ENCODE data around the gene PAX7.

Gene PAX7

DNA sequence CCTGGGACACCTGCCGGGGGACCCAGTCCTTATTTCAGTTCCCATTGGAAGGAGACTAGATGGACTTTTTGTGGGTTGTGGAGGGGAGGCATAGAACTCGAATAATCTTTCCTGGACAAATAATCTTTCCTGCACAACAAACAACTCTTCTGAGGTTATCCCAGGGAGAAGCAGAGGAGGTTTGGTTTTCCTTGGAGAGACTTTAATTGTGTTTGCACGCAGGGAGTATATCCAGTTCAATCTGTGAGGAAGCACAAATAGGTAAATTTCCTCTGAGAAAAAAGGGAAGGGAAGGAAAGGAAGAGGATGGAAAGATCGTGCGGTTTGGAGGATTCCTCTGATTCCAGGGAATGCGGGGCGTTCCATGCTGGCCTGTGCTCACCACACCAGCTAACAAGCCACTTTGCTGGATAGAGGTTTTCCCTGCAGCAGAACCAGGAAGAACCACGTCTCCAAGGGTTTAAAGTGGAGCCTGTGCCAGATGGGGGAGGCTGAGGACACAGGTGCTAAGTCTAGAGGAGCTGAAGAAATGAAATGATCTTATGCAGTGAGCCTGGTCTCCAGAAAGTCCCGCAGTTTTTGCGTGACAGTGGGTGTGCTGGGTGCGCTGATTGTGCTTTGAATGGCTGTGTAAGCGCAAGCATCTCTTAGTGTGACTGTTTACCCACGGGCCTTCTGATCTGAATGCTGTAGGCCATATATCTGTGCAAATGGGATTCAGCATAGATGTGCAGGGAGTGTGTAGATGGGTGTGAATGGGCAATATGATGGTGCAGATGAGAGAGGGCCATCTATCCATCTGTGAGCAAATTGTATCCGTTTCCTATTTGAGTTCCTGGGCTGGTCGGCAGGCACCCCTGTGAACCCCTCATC, 7.6 kb downstream of the PAX7 start:
- DNase-seq (ENCODE audit: low read depth in 2 of 2): no peak
- TF ChIP-seq, protein P1, sequence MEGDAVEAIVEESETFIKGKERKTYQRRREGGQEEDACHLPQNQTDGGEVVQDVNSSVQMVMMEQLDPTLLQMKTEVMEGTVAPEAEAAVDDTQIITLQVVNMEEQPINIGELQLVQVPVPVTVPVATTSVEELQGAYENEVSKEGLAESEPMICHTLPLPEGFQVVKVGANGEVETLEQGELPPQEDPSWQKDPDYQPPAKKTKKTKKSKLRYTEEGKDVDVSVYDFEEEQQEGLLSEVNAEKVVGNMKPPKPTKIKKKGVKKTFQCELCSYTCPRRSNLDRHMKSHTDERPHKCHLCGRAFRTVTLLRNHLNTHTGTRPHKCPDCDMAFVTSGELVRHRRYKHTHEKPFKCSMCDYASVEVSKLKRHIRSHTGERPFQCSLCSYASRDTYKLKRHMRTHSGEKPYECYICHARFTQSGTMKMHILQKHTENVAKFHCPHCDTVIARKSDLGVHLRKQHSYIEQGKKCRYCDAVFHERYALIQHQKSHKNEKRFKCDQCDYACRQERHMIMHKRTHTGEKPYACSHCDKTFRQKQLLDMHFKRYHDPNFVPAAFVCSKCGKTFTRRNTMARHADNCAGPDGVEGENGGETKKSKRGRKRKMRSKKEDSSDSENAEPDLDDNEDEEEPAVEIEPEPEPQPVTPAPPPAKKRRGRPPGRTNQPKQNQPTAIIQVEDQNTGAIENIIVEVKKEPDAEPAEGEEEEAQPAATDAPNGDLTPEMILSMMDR (IDR thresholded peaks at IDR 0.05; ENCODE audit: low read depth, low read length): no peak
- H3K4me3 ChIP-seq (replicated peaks in 1 of 2; ENCODE audit: low read depth in 2 of 2, low read length in 2 of 2): no peak overlapping the region

DNA sequence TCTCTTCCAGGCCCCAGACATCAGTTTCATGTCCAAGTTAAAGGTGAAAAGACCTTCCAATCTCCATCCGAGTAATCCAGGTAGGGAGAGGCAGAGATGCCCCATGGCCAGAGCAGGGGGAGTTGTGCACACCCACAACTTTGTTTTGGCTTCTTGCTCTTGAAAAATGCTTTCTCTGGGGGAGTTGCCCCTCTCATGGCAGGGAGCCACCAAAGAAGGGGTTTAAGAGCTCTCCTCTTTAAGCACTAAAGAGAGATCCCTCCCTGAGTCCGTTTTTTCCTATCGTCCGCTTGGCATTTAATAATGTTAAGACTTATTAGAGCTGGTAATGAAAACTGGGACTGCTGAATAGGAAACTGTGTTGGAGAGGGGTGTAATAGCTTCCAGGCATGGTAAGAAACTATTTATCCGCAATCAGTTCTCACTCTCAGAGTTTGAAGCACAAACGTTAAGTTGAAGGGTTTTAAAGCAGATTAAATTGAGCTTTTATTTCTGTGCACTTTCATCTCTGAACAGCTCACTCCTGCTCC, 8.3 kb downstream of the PAX7 start:
- TF ChIP-seq, protein P1 (IDR thresholded peaks at IDR 0.05; ENCODE audit: low read depth, low read length): no peak
- H3K4me3 ChIP-seq (replicated peaks in 1 of 2; ENCODE audit: low read depth in 2 of 2, low read length in 2 of 2): no peak overlapping the region
- DNase-seq (ENCODE audit: low read depth in 2 of 2): no peak

DNA sequence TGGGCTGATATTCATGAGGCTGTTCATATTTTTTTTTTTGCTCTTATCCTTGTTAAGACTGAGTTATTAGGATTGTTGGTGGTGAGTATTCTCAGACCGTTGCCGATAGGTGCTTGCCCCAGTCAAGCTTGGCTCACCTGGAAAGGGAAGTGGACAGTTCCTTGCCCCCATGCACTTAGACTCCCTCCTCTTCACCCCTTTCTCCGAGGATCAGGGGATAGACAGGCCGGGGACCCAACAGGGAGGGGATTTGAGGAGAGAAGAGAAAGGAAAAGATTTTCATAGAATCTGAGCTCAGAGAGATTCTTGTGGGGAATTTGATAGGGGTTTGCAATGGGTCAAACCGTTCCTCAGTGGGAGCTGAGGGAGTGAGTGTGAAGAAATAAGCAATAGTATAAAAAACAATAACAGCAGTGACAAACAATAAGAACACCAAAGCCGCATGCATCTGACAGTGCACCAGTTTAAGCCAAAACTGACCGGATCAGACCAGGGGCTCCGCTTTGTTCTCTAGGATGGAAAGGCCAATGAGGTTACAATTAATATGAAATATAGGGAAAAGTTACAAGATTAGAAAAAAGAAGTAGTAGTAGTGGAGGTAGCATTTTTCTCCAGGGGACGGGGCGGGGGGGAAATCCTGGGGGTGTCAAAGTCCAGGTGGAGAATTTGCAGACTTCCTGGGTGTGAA, 8.9 kb downstream of the PAX7 start:
- DNase-seq (ENCODE audit: low read depth in 2 of 2): no peak
- TF ChIP-seq, protein P1 (IDR thresholded peaks at IDR 0.05; ENCODE audit: low read depth, low read length): no peak
- no peak overlapping the region for H3K4me3 ChIP-seq (replicated peaks in 1 of 2; ENCODE audit: low read depth in 2 of 2, low read length in 2 of 2)

DNA sequence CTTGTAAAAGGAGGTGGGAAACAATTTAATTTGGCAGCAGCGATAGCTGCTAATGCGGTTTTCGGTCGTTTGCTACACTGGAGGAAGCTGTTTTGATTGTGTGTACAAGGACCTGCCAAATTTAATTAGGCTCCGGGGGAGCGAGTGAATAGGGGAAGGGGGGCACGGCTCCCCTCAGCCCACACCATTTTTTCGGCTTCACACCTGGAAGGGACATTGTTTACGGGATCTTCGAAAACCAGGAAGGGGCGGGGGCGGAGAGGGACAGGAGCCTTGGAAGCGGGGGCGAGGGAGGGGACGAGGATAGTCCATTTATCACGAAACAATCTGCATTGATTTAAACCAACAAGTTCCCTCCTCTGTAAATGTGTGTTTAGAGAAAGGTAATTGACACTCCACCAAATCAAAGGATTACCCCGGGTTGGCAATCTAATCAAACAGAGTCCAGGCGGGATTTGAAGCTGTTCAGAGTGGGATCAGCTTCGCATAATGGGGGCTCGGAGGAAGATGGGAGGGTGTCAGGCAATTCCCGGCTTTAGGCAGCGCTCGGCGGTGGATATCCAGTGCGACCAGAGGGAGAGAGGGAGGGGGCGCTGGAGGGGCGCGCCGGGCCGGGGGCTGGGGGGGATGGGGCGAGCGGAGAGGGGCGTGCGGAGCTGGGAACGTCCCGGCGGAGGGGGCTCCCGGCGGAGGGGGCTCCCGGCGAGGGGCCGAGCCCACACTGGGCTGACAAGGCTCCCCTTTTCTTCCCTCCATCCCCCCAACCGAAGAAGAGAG, 9.8 kb downstream of the PAX7 start:
- no peak for DNase-seq (ENCODE audit: low read depth in 2 of 2)
- no peak overlapping the region for H3K4me3 ChIP-seq (replicated peaks in 1 of 2; ENCODE audit: low read depth in 2 of 2, low read length in 2 of 2)
- TF ChIP-seq, protein P1 (IDR thresholded peaks at IDR 0.05; ENCODE audit: low read depth, low read length): no peak

DNA sequence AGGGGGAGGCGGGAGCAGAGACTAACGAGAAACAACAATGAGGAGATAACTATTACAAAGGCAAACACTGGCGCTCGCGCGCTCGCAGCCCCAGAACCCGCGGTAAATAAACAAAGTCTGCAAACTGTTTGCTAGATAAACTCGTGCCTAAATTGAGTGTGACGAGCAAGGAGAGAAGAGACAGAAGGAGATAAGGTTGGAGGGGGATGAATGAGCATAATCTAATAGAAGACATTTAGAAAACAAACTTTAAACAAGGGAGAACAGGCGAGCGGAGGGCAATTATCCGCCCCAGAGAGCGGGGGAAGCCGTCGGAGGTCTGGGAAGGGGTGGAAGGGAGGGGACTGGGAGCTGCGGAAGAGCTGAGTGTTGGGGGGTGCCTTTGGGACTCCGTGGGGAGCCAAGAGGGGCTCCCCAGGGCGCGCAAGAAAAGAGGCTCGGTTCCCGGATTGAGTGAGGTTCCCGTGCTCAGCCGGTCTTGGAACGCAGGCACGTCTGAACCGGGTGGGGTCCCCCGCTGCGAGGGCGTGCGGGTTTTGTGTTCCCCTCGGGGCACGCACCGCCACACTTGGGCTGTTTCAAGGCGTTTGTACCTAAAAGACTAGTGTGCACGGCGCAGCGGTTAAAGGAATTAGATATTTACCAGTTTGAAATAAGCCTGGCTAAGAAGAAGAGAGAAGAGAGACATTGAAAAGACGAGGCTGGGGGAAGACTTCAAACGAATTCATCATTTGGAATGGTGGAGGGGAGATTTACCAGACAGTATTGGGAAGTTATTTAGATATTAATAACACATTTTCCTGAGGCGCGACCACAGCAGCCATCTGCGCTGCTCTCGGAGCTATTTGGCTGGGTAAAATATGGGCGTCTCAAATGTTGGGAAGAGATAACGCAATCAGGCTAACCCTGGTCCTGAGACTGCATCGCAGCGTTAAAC, 10.6 kb downstream of the PAX7 start:
- H3K4me3 ChIP-seq (replicated peaks in 1 of 2; ENCODE audit: low read depth in 2 of 2, low read length in 2 of 2): no peak overlapping the region
- TF ChIP-seq, protein P1 (IDR thresholded peaks at IDR 0.05; ENCODE audit: low read depth, low read length): no peak
- DNase-seq (ENCODE audit: low read depth in 2 of 2): no peak

Data from cardiac fibroblast (primary cell).